Astrocyte of the spinal cord (primary cell): ENCODE data around the gene CNGA3.

Source experiments
- DNase-seq: peaks from one replicate; pipeline ENCODE4 v3.0.0; 2011; ENCODE audit warnings: low read depth, low spot score
- H3K4me3 ChIP-seq: 2 replicates; pipeline ENCODE4 v1.5.1; 2011; ENCODE audit warnings: low read depth, mild to moderate bottlenecking, low read length, moderate library complexity
- in situ Hi-C: cut with HindIII; loops from 2 replicates; pipeline ENCODE4 v1.10.0; 2017; ENCODE audit warnings: low sequenced_read_pairs
- TF ChIP-seq, protein P1 (sequence below): IDR thresholded peaks from 2 replicates; pipeline ENCODE4 v1.5.1; 2012; ENCODE audit warnings: low read depth, mild to moderate bottlenecking, low read length, inconsistent platforms

CNGA3 gene

DNA sequence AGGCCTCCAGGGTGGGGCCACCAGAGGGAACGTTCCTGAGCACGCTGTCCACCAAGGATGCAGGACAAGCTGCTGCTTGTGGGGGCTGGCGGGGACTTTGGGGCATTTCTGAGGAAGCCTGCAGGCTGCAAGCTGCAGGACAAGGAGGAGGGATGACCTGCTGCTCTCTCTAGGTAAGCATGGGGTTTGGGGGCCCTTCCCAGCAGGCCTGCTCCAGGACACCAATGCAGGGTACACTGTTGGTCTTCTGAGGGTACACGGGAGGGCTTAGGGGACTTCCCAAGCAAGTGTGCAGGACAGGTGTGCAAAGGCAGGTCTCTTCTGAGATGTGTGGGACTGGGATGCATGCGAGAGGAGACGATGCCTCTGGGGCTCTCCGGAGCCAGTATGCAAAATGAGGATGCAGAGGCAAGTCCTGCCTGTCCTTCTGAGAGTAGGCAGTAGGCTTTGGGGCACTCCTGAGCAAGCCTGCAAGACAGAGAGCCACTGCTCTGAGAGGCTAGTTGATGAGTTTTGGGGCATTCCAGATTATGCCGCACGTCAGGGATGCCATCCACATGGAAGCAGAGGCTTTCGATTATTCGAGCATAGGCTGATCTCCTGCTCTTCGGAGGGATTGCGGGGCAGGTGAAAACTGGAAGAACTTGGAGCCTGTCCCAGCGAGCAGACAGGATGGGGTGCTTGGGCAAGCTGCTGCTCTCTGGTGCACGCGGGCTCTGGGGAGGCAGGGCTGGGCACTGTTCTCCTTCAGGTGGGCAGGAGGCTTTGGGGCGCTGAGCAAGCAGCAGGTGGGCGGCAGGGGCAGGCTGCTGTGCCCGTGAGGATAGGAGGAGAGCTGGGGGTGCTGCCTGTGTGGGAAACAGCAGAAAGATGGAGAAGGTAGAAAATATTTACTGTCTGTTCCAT, 44.6 kb downstream of the CNGA3 start:
- in situ Hi-C loops: no loop called here
- TF ChIP-seq, protein P1, sequence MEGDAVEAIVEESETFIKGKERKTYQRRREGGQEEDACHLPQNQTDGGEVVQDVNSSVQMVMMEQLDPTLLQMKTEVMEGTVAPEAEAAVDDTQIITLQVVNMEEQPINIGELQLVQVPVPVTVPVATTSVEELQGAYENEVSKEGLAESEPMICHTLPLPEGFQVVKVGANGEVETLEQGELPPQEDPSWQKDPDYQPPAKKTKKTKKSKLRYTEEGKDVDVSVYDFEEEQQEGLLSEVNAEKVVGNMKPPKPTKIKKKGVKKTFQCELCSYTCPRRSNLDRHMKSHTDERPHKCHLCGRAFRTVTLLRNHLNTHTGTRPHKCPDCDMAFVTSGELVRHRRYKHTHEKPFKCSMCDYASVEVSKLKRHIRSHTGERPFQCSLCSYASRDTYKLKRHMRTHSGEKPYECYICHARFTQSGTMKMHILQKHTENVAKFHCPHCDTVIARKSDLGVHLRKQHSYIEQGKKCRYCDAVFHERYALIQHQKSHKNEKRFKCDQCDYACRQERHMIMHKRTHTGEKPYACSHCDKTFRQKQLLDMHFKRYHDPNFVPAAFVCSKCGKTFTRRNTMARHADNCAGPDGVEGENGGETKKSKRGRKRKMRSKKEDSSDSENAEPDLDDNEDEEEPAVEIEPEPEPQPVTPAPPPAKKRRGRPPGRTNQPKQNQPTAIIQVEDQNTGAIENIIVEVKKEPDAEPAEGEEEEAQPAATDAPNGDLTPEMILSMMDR: no peak
- no peak for DNase-seq
- no peak overlapping the region for H3K4me3 ChIP-seq

DNA sequence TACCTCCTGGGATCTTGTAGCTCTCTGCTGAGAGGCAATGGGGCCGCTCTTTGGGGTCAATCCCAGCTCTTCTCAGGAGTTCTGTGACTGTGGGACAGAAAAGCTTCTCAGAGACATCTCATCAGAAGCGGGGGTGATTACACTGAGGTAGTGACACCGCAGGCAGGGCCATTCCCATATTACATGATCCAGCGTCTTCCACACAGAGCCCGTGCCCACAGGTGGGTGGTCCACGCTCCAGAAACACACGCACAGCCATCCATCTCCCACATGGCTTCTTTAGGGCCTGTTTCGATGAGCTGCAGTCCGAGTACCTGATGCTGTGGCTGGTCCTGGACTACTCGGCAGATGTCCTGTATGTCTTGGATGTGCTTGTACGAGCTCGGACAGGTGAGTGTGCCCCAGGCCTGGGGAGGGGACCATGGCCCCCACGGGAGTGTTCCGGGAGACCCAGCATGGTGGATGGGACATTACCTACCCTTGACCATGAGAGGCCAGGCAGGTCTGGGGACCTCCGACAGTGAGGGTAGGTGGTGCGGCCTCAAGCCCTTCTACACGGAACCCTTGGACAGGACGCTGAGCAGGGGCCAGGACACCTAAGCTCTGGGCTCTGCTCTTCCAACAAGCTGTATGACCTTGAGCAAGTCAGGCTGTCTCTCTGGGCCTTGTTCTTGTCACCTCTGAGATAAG, 45.5 kb downstream of the CNGA3 start:
- H3K4me3 ChIP-seq: no peak overlapping the region
- no peak for DNase-seq
- in situ Hi-C loops: no loop called here
- TF ChIP-seq, protein P1: no peak

DNA sequence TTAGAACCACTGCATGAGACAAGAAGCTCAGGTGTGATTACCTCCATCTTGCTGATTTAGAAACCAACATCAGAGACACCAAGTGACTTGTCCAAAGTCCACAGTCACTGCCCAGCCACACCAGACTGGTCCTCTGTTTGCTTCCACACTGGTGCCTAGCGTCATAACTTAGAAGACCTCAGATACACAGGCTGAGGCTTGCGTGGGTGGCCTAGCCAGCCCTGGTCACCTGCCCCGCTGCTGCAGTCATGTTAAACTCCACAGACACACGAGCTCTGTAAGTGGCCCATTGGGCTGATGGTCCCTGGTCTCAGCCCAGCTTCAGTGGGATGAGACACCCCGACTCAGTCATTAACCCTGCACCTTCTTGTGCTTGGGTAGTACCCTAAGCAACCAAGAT, 47.1 kb downstream of the CNGA3 start:
- DNase-seq: no peak

DNA sequence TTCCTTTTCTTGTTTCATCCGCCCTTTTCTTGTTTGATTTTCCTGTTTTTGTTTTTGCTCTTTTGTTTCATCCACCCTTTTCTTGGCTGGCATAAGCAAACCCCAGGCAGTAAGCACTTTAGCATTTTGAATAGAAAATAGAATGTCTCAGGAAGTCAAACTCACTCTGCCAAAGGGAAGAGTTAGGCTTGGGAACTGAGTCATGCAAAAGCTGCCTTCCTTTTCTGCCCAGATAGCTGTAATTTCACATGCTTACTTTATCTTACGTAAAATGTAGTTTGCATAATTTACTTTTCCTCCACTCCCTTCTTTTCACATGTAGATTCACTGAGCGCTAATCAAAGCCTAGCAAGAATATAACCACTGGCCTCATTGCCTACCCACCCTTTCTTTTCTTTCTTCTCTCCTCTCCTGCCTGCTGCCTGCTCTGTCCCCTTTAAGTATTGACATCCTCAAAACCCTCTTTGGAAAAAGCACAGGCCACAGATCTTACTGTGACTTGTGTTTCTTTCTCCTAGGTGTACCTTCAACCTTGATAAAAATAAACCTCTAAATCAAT, 48.4 kb downstream of the CNGA3 start:
- no peak overlapping the region for H3K4me3 ChIP-seq
- no peak for DNase-seq
- TF ChIP-seq, protein P1: no peak
- in situ Hi-C loops: no loop called here

More for the DNA sequence above, 47.1 kb downstream of the CNGA3 start:
- TF ChIP-seq, protein P1: no peak
- in situ Hi-C loops: no loop called here
- H3K4me3 ChIP-seq: no peak overlapping the region

DNA sequence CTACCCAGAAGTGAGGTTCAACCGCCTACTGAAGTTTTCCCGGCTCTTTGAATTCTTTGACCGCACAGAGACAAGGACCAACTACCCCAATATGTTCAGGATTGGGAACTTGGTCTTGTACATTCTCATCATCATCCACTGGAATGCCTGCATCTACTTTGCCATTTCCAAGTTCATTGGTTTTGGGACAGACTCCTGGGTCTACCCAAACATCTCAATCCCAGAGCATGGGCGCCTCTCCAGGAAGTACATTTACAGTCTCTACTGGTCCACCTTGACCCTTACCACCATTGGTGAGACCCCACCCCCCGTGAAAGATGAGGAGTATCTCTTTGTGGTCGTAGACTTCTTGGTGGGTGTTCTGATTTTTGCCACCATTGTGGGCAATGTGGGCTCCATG, 49.7 kb downstream of the CNGA3 start:
- in situ Hi-C loops: no loop called here
- TF ChIP-seq, protein P1: no peak
- no peak overlapping the region for H3K4me3 ChIP-seq
- no peak for DNase-seq

DNA sequence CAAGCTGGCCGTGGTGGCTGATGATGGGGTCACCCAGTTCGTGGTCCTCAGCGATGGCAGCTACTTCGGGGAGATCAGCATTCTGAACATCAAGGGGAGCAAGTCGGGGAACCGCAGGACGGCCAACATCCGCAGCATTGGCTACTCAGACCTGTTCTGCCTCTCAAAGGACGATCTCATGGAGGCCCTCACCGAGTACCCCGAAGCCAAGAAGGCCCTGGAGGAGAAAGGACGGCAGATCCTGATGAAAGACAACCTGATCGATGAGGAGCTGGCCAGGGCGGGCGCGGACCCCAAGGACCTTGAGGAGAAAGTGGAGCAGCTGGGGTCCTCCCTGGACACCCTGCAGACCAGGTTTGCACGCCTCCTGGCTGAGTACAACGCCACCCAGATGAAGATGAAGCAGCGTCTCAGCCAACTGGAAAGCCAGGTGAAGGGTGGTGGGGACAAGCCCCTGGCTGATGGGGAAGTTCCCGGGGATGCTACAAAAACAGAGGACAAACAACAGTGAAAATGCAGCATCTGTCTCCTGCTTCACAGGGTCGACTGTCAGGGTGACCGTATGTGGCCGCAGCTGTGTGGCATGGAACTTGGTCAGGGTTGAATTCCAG, 50.6 kb downstream of the CNGA3 start:
- H3K4me3 ChIP-seq: no peak overlapping the region
- DNase-seq: no peak
- TF ChIP-seq, protein P1: no peak
- in situ Hi-C loops: no loop called here
